ENCODE results near the gene MPP2.
"Not testable (repeated sequence)": the region's sequence is repeated elsewhere in the genome, so short reads cannot be mapped to it uniquely, and the experiment has no call there.

MPP2 gene

GRCh38 chr17:43905400-43905984 is 1.8 kb downstream of the MPP2 start:
- peak in 15 of 51 donors; percentile 10 to 40 (median 26) for DNase-seq

GRCh38 chr17:43901861-43902589 is 5.3 kb downstream of the MPP2 start:
- no peak for DNase-seq

GRCh38 chr17:43900858-43901754 is 6.2 kb downstream of the MPP2 start:
- peak in 1 of 51 donors; percentile 47 for DNase-seq

GRCh38 chr17:43900183-43900857 is 7.0 kb downstream of the MPP2 start:
- peak; percentile 10 to 90 (median 71) for DNase-seq

- DNase-seq = no peak
These were observed 8.9 kb downstream of the MPP2 start for GRCh38 chr17:43898446-43898845.

GRCh38 chr17:43897831-43898230 is 9.5 kb downstream of the MPP2 start:
- DNase-seq = no peak

- DNase-seq = not testable (repeated sequence)
These were observed 12.8 kb downstream of the MPP2 start for GRCh38 chr17:43894494-43894893.

- DNase-seq = no peak
These were observed 14.7 kb downstream of the MPP2 start for GRCh38 chr17:43892647-43892952.

- DNase-seq = no peak
These were observed 15.3 kb downstream of the MPP2 start for GRCh38 chr17:43891851-43892646.

GRCh38 chr17:43890240-43890639 is 17.1 kb downstream of the MPP2 start:
- no peak for DNase-seq

- no peak for DNase-seq
These were observed 18.8 kb downstream of the MPP2 start for GRCh38 chr17:43888548-43888947.

GRCh38 chr17:43882761-43883415 is 24.4 kb downstream of the MPP2 start:
- no peak for DNase-seq

GRCh38 chr17:43881758-43882505 is 25.4 kb downstream of the MPP2 start:
- DNase-seq = no peak

GRCh38 chr17:43881181-43881580 is 26.2 kb downstream of the MPP2 start:
- no peak for DNase-seq

- peak in 4 of 51 donors; percentile 7 to 14 (median 13) for DNase-seq
These were observed 26.8 kb downstream of the MPP2 start for GRCh38 chr17:43880420-43880991.

GRCh38 chr17:43879723-43880419 is 27.5 kb downstream of the MPP2 start:
- no peak for DNase-seq

GRCh38 chr17:43878260-43879175 is 28.8 kb downstream of the MPP2 start:
- peak in 46 of 51 donors; percentile 5 to 80 (median 44) for DNase-seq
